Measurements from ENCODE around the gene PI4KA. TPM values are rescaled to one million over a fixed set of nuclear protein-coding genes. Genes with fewer than 3 reads are reported as not detected.

Gene PI4KA
- total RNA-seq, 1 donor from 2014 or later = 113 TPM

- Histone ChIP-seq H3K27ac (no peak overlapping the region), H3K4me1 (no peaks in the 10 kb centered on the region), H3K36me3 (peaks cover 33% of the 10 kb centered on the region), H3K4me3 (no peak overlapping the region), H3K27me3 (no peaks in the 10 kb centered on the region), H3K9me3 (no peaks in the 10 kb centered on the region)
- DNase-seq = no peak
- intact Hi-C loops (cut with DNase I) = no loop called here
- ATAC-seq = no peak
- no peak for TF ChIP-seq CTCF (IDR thresholded peaks at IDR 0.05)
These were observed 31.4 kb upstream of the PI4KA start for GRCh38 chr22:20889904-20890540.

- H3K4me1 ChIP-seq = no peaks in the 10 kb centered on the region
- H3K9me3 ChIP-seq = no peaks in the 10 kb centered on the region
- H3K36me3 ChIP-seq = peaks cover 41% of the 10 kb centered on the region
- no peak overlapping the region for H3K27ac ChIP-seq
- peak; percentile 27 for ATAC-seq
- H3K4me3 ChIP-seq = no peak overlapping the region
- intact Hi-C loops (cut with DNase I) = no loop called here
- DNase-seq = no peak
- H3K27me3 ChIP-seq = no peaks in the 10 kb centered on the region
- no peak for TF ChIP-seq CTCF (IDR thresholded peaks at IDR 0.05)
These were observed 30.6 kb upstream of the PI4KA start for GRCh38 chr22:20889025-20889704.

- no peak for TF ChIP-seq CTCF (IDR thresholded peaks at IDR 0.05)
- ATAC-seq (no peak), DNase-seq (no peak)
- Histone ChIP-seq H3K4me1 (no peaks in the 10 kb centered on the region), H3K27ac (no peak overlapping the region), H3K27me3 (no peaks in the 10 kb centered on the region), H3K36me3 (peaks cover 58% of the 10 kb centered on the region), H3K9me3 (no peaks in the 10 kb centered on the region), H3K4me3 (no peak overlapping the region)
- intact Hi-C loops (cut with DNase I) = no loop called here
These were observed 28.8 kb upstream of the PI4KA start for GRCh38 chr22:20887375-20887774.

- DNase-seq (peak; percentile 92), ATAC-seq (peak; percentile 99)
- Histone ChIP-seq H3K9me3 (no peaks in the 10 kb centered on the region), H3K27ac (peak overlapping the region; percentile 49), H3K27me3 (no peaks in the 10 kb centered on the region), H3K36me3 (peaks cover 75% of the 10 kb centered on the region), H3K4me3 (no peak overlapping the region), H3K4me1 (no peaks in the 10 kb centered on the region)
- peak; percentile 86 for TF ChIP-seq CTCF (IDR thresholded peaks at IDR 0.05)
- intact Hi-C loops (cut with DNase I) = no loop called here
These were observed 27.1 kb upstream of the PI4KA start for GRCh38 chr22:20885557-20886323.

- Histone ChIP-seq H3K27me3 (no peaks in the 10 kb centered on the region), H3K36me3 (peaks cover 76% of the 10 kb centered on the region), H3K4me3 (no peak overlapping the region), H3K4me1 (no peaks in the 10 kb centered on the region), H3K9me3 (no peaks in the 10 kb centered on the region), H3K27ac (peak overlapping the region; percentile 49)
- TF ChIP-seq CTCF (IDR thresholded peaks at IDR 0.05) = no peak
- DNase-seq (no peak), ATAC-seq (no peak)
- intact Hi-C loops (cut with DNase I) = no loop called here
These were observed 26.5 kb upstream of the PI4KA start for GRCh38 chr22:20885017-20885556.
